ENCODE results near the gene MIPEP.

DNA sequence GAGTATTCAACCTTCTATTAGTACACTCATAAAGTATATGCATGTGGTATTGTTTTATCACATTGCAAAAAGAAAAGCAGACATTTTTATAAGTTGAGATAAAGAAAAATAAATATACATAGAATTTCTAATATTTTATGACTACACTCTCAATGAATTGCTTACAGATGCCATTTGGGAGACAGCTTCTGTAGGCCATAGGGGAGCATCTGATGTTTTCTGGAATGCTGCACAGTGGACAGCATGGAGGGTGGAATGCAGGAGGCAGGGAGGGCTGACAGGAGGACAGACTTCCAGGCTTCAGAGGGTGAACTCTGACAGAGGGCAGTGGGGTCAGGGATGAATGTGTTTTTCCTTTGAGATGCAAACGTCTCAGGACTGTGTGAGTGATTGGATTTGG, 45.8 kb downstream of the MIPEP start:
- TF ChIP-seq, protein P1, sequence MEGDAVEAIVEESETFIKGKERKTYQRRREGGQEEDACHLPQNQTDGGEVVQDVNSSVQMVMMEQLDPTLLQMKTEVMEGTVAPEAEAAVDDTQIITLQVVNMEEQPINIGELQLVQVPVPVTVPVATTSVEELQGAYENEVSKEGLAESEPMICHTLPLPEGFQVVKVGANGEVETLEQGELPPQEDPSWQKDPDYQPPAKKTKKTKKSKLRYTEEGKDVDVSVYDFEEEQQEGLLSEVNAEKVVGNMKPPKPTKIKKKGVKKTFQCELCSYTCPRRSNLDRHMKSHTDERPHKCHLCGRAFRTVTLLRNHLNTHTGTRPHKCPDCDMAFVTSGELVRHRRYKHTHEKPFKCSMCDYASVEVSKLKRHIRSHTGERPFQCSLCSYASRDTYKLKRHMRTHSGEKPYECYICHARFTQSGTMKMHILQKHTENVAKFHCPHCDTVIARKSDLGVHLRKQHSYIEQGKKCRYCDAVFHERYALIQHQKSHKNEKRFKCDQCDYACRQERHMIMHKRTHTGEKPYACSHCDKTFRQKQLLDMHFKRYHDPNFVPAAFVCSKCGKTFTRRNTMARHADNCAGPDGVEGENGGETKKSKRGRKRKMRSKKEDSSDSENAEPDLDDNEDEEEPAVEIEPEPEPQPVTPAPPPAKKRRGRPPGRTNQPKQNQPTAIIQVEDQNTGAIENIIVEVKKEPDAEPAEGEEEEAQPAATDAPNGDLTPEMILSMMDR (IDR thresholded peaks at IDR 0.05): no peak
- no peak for TF ChIP-seq POLR2A (IDR thresholded peaks at IDR 0.05)

All from prostate gland (tissue), 2 donors.